ENCODE data around the gene PTGES.

GRCh38 chr9:129749575-129749974, 3.3 kb downstream of the PTGES start:
- TF ChIP-seq CTCF (IDR thresholded peaks at IDR 0.05 in 2 of 3, conservative IDR thresholded peaks at IDR 0.05 in 1 of 3; ENCODE audit: insufficient read depth in 2 of 3, low read depth in 1 of 3, low read length in 3 of 3) = no peak
- no peak for TF ChIP-seq CBX3 (IDR thresholded peaks at IDR 0.05; ENCODE audit: borderline replicate concordance in 1 of 2, low read length in 2 of 2)
- TF ChIP-seq NCOR1 (IDR thresholded peaks at IDR 0.05) = no peak
- TF ChIP-seq JUND (IDR thresholded peaks at IDR 0.05; ENCODE audit: borderline replicate concordance, low read depth, low read length) = no peak
- no peak for TF ChIP-seq JUND (tag; IDR thresholded peaks at IDR 0.05; ENCODE audit: borderline replicate concordance, low read depth, low read length)
- no peak for TF ChIP-seq HBP1 (CRISPR knock-in tag; IDR thresholded peaks at IDR 0.05)
- TF ChIP-seq TEAD1 (CRISPR knock-in tag; IDR thresholded peaks at IDR 0.05) = no peak
- no peak for TF ChIP-seq PPARD (CRISPR knock-in tag; IDR thresholded peaks at IDR 0.05)
- no peak for TF ChIP-seq KAT7 (CRISPR knock-in tag; IDR thresholded peaks at IDR 0.05; ENCODE audit: borderline replicate concordance)
- no peak for TF ChIP-seq UBTF (IDR thresholded peaks at IDR 0.05; ENCODE audit: borderline replicate concordance in 1 of 2, low read depth in 2 of 2, low read length in 2 of 2)
- TF ChIP-seq SMC3 (conservative IDR thresholded peaks at IDR 0.05; ENCODE audit: insufficient read depth, low read depth, low read length) = no peak
- no peak for TF ChIP-seq FOS (IDR thresholded peaks at IDR 0.05; ENCODE audit: extremely low read depth, insufficient read length)
- TF ChIP-seq POU5F1 (IDR thresholded peaks at IDR 0.05; ENCODE audit: borderline replicate concordance, low read depth, low read length, partially characterized antibody) = no peak
- TF ChIP-seq POLR2AphosphoS5 (IDR thresholded peaks at IDR 0.05; ENCODE audit: control insufficient read depth, insufficient read depth, low read depth, low read length) = no peak
